Transverse colon (tissue), 4 donors: ENCODE measurements around the gene SPSB3. TPM values are rescaled to one million over a fixed set of nuclear protein-coding genes. Genes with fewer than 3 reads are reported as not detected.
A peak's percentile ranks its signal among the peaks of the same experiment; 100 is the strongest.

Experiments used
- DNase-seq: peaks from one replicate; pipeline ENCODE4 v3.0.0-alpha.2; 2019
- H3K27ac ChIP-seq, 4 donors: fragments of 200-600 bp; sonication (generic); 2 replicates each; pipeline ENCODE4 v1.5.1; 2016 to 2018; ENCODE audit warnings: inconsistent platforms in 4 of 4
- H3K27me3 ChIP-seq: fragments of 200-600 bp; sonication (generic); 2 replicates; pipeline ENCODE4 v1.5.1; 2017; ENCODE audit warnings: inconsistent platforms
- H3K36me3 ChIP-seq, 4 donors: fragments of 200-600 bp; sonication (generic); 2 replicates each; pipeline ENCODE4 v1.5.1; 2017 to 2019; ENCODE audit warnings: inconsistent platforms in 4 of 4
- H3K4me1 ChIP-seq, 4 donors: fragments of 200-600 bp; sonication (generic); 2 replicates each; pipeline ENCODE4 v1.5.1; 2017 to 2020; ENCODE audit warnings: inconsistent platforms in 4 of 4
- H3K4me3 ChIP-seq, 4 donors: fragments of 200-600 bp; sonication (generic); 1 replicate in 1 of 4; 2 replicates in 3 of 4; pipeline versions ENCODE4 v1.5.1 to v1.6.1; 2017 to 2019; ENCODE audit warnings: inconsistent platforms in 4 of 4
- H3K9me3 ChIP-seq, 2 donors: fragments of 200-600 bp; sonication (generic); 2 replicates each; pipeline ENCODE4 v1.5.1; 2017 to 2019; ENCODE audit warnings: inconsistent platforms in 2 of 2
- EP300 ChIP-seq: sonication (generic); formaldehyde crosslinking; IDR thresholded peaks from one replicate; pipeline ENCODE4 v1.6.1; 2017; ENCODE audit warnings: antibody characterized with exemption, low read depth
- POLR2A ChIP-seq: fragments of 450-650 bp; IDR thresholded peaks from one replicate; pipeline ENCODE4 v1.6.1; 2016; ENCODE audit warnings: antibody characterized with exemption, mild to moderate bottlenecking, moderate library complexity
- POLR2AphosphoS5 ChIP-seq, 3 donors: sonication (generic); formaldehyde crosslinking; IDR thresholded peaks; one replicate each; pipeline ENCODE4 v1.6.1; 2016; ENCODE audit warnings: antibody characterized with exemption in 3 of 3
- WGBS, 2 donors: methylation state at CpG; one replicate each; pipeline ENCODE4 v1.1.5; 2018; ENCODE audit warnings: low coverage in 1 of 2; 5-methylcytosine and 5-hydroxymethylcytosine counted together
- in situ Hi-C, 4 donors: fragments of 200-750 bp; cut with MboI; loops; one replicate each; pipeline versions ENCODE4 v1.15.0 to v1.15.1; 2017; ENCODE audit warnings: low sequenced_read_pairs in 3 of 4, low pct_ligation_motif_present in 1 of 4, low pct_unique_long_range_greater_than_20kb in 1 of 4
- intact Hi-C: fragments of 100-400 bp; cut with DNase I; formaldehyde crosslinking; loops from one replicate; pipeline ENCODE4 v1.15.1; 2023; ENCODE audit warnings: low total_unique reads
- total RNA-seq, 4 donors: library from RNA; depleted of rRNA; stranded (reverse); fragments of >200 nt; gene quantifications; one replicate each; pipeline ENCODE4 v1.1.0, GENCODE V29; 2016
- TF ChIP-seq, protein P1 (sequence below), 5 experiments: fragments of 200-600 bp in 3 of 5; fragments of 450-650 bp in 2 of 5; sonication (generic) in 3 of 5; IDR thresholded peaks; 1 replicate in 2 of 5; 2 replicates in 3 of 5; pipeline ENCODE4 v1.5.1; 2016 to 2017; ENCODE audit warnings: antibody characterized with exemption in 5 of 5, inconsistent platforms in 3 of 5, mild to moderate bottlenecking in 2 of 5, moderate library complexity in 1 of 5

Gene SPSB3
- total RNA-seq, 4 donors from 2014 or later, result 101 to 289 (median 125) TPM

DNA sequence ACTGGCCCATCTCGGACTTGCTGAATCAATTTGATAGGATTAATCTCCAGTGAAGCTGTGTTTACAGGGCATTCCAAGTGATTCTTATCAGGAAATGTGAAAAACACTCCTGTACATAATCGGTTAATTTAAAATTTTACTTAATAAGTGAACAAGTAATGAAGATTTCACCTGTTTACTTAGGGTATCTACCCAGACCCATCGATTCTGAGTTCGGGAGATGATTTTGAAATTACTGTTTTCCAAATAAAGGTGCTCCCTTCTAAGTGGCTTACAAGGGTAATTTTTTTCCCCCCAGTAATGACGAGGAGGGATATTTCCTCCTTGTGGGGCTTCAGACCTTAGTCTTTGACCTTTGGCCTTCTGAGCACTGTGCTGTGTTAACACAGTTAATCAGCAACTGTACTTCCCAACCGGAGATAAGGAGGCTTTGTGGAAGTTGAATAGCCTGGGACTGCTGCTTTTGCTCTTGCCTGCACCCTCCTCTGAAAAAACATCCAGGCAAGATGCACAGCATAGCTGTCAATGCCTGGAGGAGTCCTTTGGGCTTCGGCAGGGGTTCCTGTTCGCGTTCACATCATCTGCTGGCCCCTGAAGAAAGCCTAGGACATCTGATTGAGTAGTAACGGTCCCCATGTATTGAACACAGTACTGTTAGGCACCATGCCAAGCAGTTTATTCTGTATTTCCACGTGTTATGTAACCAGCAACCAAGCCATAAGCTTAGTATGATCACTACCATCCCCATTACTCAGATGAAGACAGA lies 46.5 kb upstream of the SPSB3 start:
- WGBS, 2 donors, result 48 to 49% methylated on average over 4 to 11 of the region's 11 CpGs
- intact Hi-C loops, result no loop called here
- H3K4me1 ChIP-seq, result peaks cover 22 to 45% (median 35%) of the 10 kb centered on the region in 4 donors

DNA sequence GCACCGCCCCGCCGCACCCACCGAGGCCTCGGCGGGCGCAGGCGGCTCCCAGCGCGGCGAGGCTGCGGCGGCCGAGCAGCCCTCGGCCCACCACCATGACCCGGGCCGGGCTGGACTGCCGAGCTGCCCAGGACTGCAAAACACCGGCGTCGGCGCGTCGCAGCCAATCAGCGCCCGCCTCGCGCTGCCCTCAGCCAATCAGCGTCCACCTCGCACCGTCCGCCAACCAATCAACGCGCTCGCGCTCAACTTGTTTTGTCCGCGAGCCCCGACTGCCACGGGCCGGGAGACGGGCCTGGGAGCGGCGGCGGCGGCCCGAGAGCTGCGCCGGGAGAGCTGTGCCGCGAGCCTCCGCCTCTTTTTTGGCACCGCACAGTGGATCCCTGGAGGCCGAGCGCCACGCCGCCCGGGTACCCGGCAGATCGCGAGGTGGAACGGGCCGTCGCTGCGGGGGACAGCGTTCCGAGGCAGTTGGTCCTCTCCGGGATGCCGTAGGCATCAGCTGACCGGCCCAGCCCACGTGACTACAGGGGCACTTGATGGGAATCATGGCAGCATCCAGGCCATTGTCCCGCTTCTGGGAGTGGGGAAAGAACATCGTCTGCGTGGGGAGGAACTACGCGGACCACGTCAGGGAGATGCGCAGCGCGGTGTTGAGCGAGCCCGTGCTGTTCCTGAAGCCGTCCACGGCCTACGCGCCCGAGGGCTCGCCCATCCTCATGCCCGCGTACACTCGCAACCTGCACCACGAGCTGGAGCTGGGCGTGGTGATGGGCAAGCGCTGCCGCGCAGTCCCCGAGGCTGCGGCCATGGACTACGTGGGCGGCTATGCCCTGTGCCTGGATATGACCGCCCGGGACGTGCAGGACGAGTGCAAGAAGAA lies 44.6 kb upstream of the SPSB3 start, which contains the start of the genes FAHD1 and HAGH:
Gene FAHD1 (plus strand): TSS at position 516 of the 883 bp plus-strand sequence. CDS start 33 bp downstream, at position 549.
Gene HAGH (minus strand): TSS at position 135 of the 883 bp plus-strand sequence. CDS start 38 bp downstream, at position 97.
- H3K36me3 ChIP-seq, result peaks cover 0 to 7% (median 2%) of the 10 kb centered on the region in 4 donors
- peak within 1 kb of the TSS; percentile 80 to 97 (median 94) for H3K27ac ChIP-seq
- TF ChIP-seq EP300 (no peak), POLR2A (peak; percentile 77), POLR2AphosphoS5 (IDR thresholded peaks at IDR 0.05) (peak; percentile 83 to 87 (median 87))
- TF ChIP-seq, protein P1, sequence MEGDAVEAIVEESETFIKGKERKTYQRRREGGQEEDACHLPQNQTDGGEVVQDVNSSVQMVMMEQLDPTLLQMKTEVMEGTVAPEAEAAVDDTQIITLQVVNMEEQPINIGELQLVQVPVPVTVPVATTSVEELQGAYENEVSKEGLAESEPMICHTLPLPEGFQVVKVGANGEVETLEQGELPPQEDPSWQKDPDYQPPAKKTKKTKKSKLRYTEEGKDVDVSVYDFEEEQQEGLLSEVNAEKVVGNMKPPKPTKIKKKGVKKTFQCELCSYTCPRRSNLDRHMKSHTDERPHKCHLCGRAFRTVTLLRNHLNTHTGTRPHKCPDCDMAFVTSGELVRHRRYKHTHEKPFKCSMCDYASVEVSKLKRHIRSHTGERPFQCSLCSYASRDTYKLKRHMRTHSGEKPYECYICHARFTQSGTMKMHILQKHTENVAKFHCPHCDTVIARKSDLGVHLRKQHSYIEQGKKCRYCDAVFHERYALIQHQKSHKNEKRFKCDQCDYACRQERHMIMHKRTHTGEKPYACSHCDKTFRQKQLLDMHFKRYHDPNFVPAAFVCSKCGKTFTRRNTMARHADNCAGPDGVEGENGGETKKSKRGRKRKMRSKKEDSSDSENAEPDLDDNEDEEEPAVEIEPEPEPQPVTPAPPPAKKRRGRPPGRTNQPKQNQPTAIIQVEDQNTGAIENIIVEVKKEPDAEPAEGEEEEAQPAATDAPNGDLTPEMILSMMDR (IDR thresholded peaks at IDR 0.05), result no peak
- H3K27me3 ChIP-seq, result no peaks in the 10 kb centered on the region
- H3K4me1 ChIP-seq, result peaks cover 24 to 45% (median 35%) of the 10 kb centered on the region in 4 donors
- no peaks in the 10 kb centered on the region for H3K9me3 ChIP-seq
- H3K4me3 ChIP-seq, result peak within 1 kb of the TSS; percentile 62 to 89 (median 68)
- peak; percentile 94 for DNase-seq
- in situ Hi-C loops (no loop called here), intact Hi-C loops (no loop called here)
- WGBS, 2 donors, result 0% methylated on average over 84 of the region's 104 CpGs; no CpG with 5 or more reads in 1 of the 2 donors

More for the DNA sequence above, 46.5 kb upstream of the SPSB3 start:
- Histone ChIP-seq H3K9me3 (no peaks in the 10 kb centered on the region), H3K36me3 (peaks cover 0 to 5% (median 0%) of the 10 kb centered on the region in 4 donors), H3K4me3 (peak overlapping the region in 3 of 4 donors; percentile 62 to 74 (median 63)), H3K27me3 (no peaks in the 10 kb centered on the region), H3K27ac (peak overlapping the region; percentile 80 to 97 (median 94))
- DNase-seq, result no peak
- TF ChIP-seq POLR2A, result no peak
- no peak for TF ChIP-seq EP300
- TF ChIP-seq POLR2AphosphoS5 (IDR thresholded peaks at IDR 0.05), result peak in 1 of 3 donors; percentile 41
- TF ChIP-seq, protein P1 (IDR thresholded peaks at IDR 0.05), result no peak
- in situ Hi-C loops, result no loop called here

DNA sequence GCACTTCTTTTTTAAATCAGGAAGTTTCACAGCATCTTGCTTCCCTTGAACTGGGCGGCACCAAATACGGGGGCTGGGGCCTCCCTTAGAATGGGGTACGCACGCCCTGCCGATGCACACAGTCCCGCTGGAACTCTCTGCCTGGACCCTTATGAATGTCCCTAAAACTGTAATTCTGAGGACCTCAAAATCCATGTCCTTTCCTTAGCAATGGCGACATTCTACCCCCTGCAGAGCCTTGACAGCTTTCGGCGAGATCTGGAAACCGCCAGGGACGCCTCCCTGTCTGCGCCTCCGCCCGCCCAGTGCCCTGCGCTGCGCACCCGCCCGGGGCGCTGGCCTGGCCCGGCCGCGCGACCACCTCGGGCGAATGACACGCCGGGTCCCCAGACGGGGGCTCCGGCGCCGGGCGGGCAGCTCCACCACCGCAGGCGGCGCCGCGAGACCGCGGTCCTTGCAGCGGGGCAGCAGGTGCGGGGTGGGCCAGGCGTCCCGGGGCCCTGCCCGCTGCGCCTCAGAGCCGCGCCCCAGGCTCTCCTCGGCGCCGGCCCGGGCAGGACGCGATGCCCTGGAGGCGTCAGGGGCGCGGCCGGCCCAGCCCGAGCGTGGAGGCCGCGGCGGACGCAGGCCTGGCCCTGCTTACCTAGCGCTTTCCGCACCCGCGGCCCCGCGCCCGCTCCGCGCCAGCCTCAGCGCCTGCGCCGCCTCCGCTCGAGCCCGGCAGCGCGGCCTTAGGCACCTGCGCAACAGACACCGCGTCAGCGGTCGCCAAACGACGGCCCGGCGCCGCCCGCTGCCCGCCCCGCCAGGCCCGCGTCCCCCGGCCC lies 43.7 kb upstream of the SPSB3 start:
- intact Hi-C loops, result no loop called here
- Histone ChIP-seq H3K27ac (peak overlapping the region; percentile 80 to 97 (median 94)), H3K4me3 (peak overlapping the region; percentile 56 to 74 (median 62)), H3K4me1 (peaks cover 24 to 45% (median 35%) of the 10 kb centered on the region in 4 donors), H3K9me3 (no peaks in the 10 kb centered on the region), H3K27me3 (no peaks in the 10 kb centered on the region), H3K36me3 (peaks cover 0 to 13% (median 0%) of the 10 kb centered on the region in 4 donors)
- TF ChIP-seq EP300, result no peak
- TF ChIP-seq, protein P1 (IDR thresholded peaks at IDR 0.05), result peak in 1 of 5 experiments; percentile 13
- no peak for TF ChIP-seq POLR2A
- peak; percentile 63 for DNase-seq
- in situ Hi-C loops, result no loop called here
- 1% methylated on average over 50 of the region's 96 CpGs; no CpG with 5 or more reads in 1 of the 2 donors for whole genome bisulfite sequencing, 2 donors
